ENCODE measurements around the gene BBLN. TPM values are rescaled to one million over a fixed set of nuclear protein-coding genes. Genes with fewer than 3 reads are reported as not detected.

Gene BBLN
- total and polyA plus RNA-seq, 5 donors from 2014 or later = 70.9 to 176 (median 117) TPM

GRCh38 chr9:128136816-128137793 is 23.0 kb upstream of the BBLN start:
- Histone ChIP-seq H3K27me3 (ENCODE audit: control insufficient read depth, insufficient read depth, low read length) (no peaks in the 10 kb centered on the region), H3K4me3 (ENCODE audit: low read depth, low read length) (no peak overlapping the region), H3K27ac (ENCODE audit: insufficient read depth, low read length, poor library complexity, severe bottlenecking) (no peak overlapping the region), H3K4me1 (ENCODE audit: control insufficient read depth, insufficient read depth, low read length, poor library complexity, severe bottlenecking) (peaks cover under 1% of the 10 kb centered on the region), H3K9me3 (ENCODE audit: control insufficient read depth in 2 of 2, low read length in 2 of 2) (no peaks in the 10 kb centered on the region), H3K36me3 (ENCODE audit: control insufficient read depth, insufficient read depth, low read length) (no peaks in the 10 kb centered on the region)
- no peak overlapping the region for H3K27ac Mint-ChIP-seq
- no peak for ATAC-seq (ENCODE audit: low read depth in 2 of 2)
- H3K27me3 Mint-ChIP-seq = peaks cover 41% of the 10 kb centered on the region
- no peak overlapping the region for H3K4me3 Mint-ChIP-seq
- peaks cover 2 to 11% (median 8%) of the 10 kb centered on the region in 4 donors for H3K4me1 Mint-ChIP-seq
- H3K36me3 Mint-ChIP-seq = no peaks in the 10 kb centered on the region
- DNase-seq = no peak
- peaks cover 0 to 1% (median 0%) of the 10 kb centered on the region in 7 donors for H3K9me3 Mint-ChIP-seq

- Mint-ChIP-seq H3K27ac (no peak overlapping the region), H3K4me1 (peaks cover 2 to 13% (median 11%) of the 10 kb centered on the region in 4 donors), H3K36me3 (no peaks in the 10 kb centered on the region), H3K4me3 (no peak overlapping the region), H3K27me3 (peaks cover 33% of the 10 kb centered on the region), H3K9me3 (peaks cover 0 to 1% (median 0%) of the 10 kb centered on the region in 7 donors)
- H3K9me3 ChIP-seq (ENCODE audit: control insufficient read depth in 2 of 2, low read length in 2 of 2) = no peaks in the 10 kb centered on the region
- no peak overlapping the region for H3K27ac ChIP-seq (ENCODE audit: insufficient read depth, low read length, poor library complexity, severe bottlenecking)
- no peak overlapping the region for H3K4me3 ChIP-seq (ENCODE audit: low read depth, low read length)
- H3K36me3 ChIP-seq (ENCODE audit: control insufficient read depth, insufficient read depth, low read length) = no peaks in the 10 kb centered on the region
- DNase-seq (no peak), ATAC-seq (ENCODE audit: low read depth in 2 of 2) (no peak)
- H3K4me1 ChIP-seq (ENCODE audit: control insufficient read depth, insufficient read depth, low read length, poor library complexity, severe bottlenecking) = peaks cover 7% of the 10 kb centered on the region
- H3K27me3 ChIP-seq (ENCODE audit: control insufficient read depth, insufficient read depth, low read length) = no peaks in the 10 kb centered on the region
Measured at GRCh38 chr9:128138001-128138400, 22.1 kb upstream of the BBLN start.

GRCh38 chr9:128139621-128140020 is 20.4 kb upstream of the BBLN start:
- Mint-ChIP-seq H3K27ac (no peak overlapping the region), H3K9me3 (no peaks in the 10 kb centered on the region), H3K4me1 (peaks cover 2 to 16% (median 7%) of the 10 kb centered on the region in 4 donors), H3K36me3 (no peaks in the 10 kb centered on the region), H3K27me3 (peaks cover 17% of the 10 kb centered on the region), H3K4me3 (no peak overlapping the region)
- H3K27me3 ChIP-seq (ENCODE audit: control insufficient read depth, insufficient read depth, low read length) = no peaks in the 10 kb centered on the region
- no peaks in the 10 kb centered on the region for H3K36me3 ChIP-seq (ENCODE audit: control insufficient read depth, insufficient read depth, low read length)
- no peak overlapping the region for H3K4me3 ChIP-seq (ENCODE audit: low read depth, low read length)
- H3K27ac ChIP-seq (ENCODE audit: insufficient read depth, low read length, poor library complexity, severe bottlenecking) = no peak overlapping the region
- H3K4me1 ChIP-seq (ENCODE audit: control insufficient read depth, insufficient read depth, low read length, poor library complexity, severe bottlenecking) = peaks cover 7% of the 10 kb centered on the region
- no peak for DNase-seq
- no peak for ATAC-seq (ENCODE audit: low read depth in 2 of 2)
- H3K9me3 ChIP-seq (ENCODE audit: control insufficient read depth in 2 of 2, low read length in 2 of 2) = no peaks in the 10 kb centered on the region

GRCh38 chr9:128141604-128142003 is 18.5 kb upstream of the BBLN start:
- H3K27ac Mint-ChIP-seq = peak overlapping the region in 1 of 3 donors; percentile 28
- Histone ChIP-seq H3K27ac (ENCODE audit: insufficient read depth, low read length, poor library complexity, severe bottlenecking) (no peak overlapping the region), H3K36me3 (ENCODE audit: control insufficient read depth, insufficient read depth, low read length) (no peaks in the 10 kb centered on the region), H3K4me1 (ENCODE audit: control insufficient read depth, insufficient read depth, low read length, poor library complexity, severe bottlenecking) (peaks cover 7% of the 10 kb centered on the region), H3K27me3 (ENCODE audit: control insufficient read depth, insufficient read depth, low read length) (no peaks in the 10 kb centered on the region), H3K4me3 (ENCODE audit: low read depth, low read length) (no peak overlapping the region), H3K9me3 (ENCODE audit: control insufficient read depth in 2 of 2, low read length in 2 of 2) (no peaks in the 10 kb centered on the region)
- H3K4me1 Mint-ChIP-seq = peaks cover 2 to 16% (median 5%) of the 10 kb centered on the region in 4 donors
- no peak overlapping the region for H3K4me3 Mint-ChIP-seq
- H3K36me3 Mint-ChIP-seq = no peaks in the 10 kb centered on the region
- DNase-seq (no peak), ATAC-seq (ENCODE audit: low read depth in 2 of 2) (no peak)
- H3K9me3 Mint-ChIP-seq = peaks cover 0 to 1% (median 0%) of the 10 kb centered on the region in 7 donors
- peaks cover 7% of the 10 kb centered on the region for H3K27me3 Mint-ChIP-seq

GRCh38 chr9:128142061-128142460 is 18.0 kb upstream of the BBLN start:
- Histone ChIP-seq H3K4me3 (ENCODE audit: low read depth, low read length) (no peak overlapping the region), H3K27ac (ENCODE audit: insufficient read depth, low read length, poor library complexity, severe bottlenecking) (no peak overlapping the region), H3K9me3 (ENCODE audit: control insufficient read depth in 2 of 2, low read length in 2 of 2) (no peaks in the 10 kb centered on the region), H3K36me3 (ENCODE audit: control insufficient read depth, insufficient read depth, low read length) (no peaks in the 10 kb centered on the region), H3K4me1 (ENCODE audit: control insufficient read depth, insufficient read depth, low read length, poor library complexity, severe bottlenecking) (peaks cover 7% of the 10 kb centered on the region), H3K27me3 (ENCODE audit: control insufficient read depth, insufficient read depth, low read length) (no peaks in the 10 kb centered on the region)
- ATAC-seq (ENCODE audit: low read depth in 2 of 2) = peak; percentile 53 to 79
- Mint-ChIP-seq H3K27ac (peak overlapping the region in 2 of 3 donors; percentile 2 to 28), H3K9me3 (peaks cover 0 to 1% (median 0%) of the 10 kb centered on the region in 7 donors), H3K27me3 (peaks cover 4% of the 10 kb centered on the region), H3K4me3 (peak overlapping the region in 2 of 4 donors; percentile 67 to 73), H3K4me1 (peaks cover 2 to 16% (median 5%) of the 10 kb centered on the region in 4 donors), H3K36me3 (no peaks in the 10 kb centered on the region)
- peak in 1 of 3 donors; percentile 89 for DNase-seq

GRCh38 chr9:128142596-128142995 is 17.5 kb upstream of the BBLN start:
- Mint-ChIP-seq H3K9me3 (peaks cover 0 to 1% (median 0%) of the 10 kb centered on the region in 7 donors), H3K27ac (no peak overlapping the region), H3K27me3 (no peaks in the 10 kb centered on the region), H3K4me1 (peaks cover 2 to 16% (median 5%) of the 10 kb centered on the region in 4 donors), H3K4me3 (no peak overlapping the region), H3K36me3 (no peaks in the 10 kb centered on the region)
- no peak overlapping the region for H3K27ac ChIP-seq (ENCODE audit: insufficient read depth, low read length, poor library complexity, severe bottlenecking)
- no peak overlapping the region for H3K4me3 ChIP-seq (ENCODE audit: low read depth, low read length)
- ATAC-seq (ENCODE audit: low read depth in 2 of 2) = no peak
- no peak for DNase-seq
- no peaks in the 10 kb centered on the region for H3K9me3 ChIP-seq (ENCODE audit: control insufficient read depth in 2 of 2, low read length in 2 of 2)
- H3K36me3 ChIP-seq (ENCODE audit: control insufficient read depth, insufficient read depth, low read length) = no peaks in the 10 kb centered on the region
- no peaks in the 10 kb centered on the region for H3K27me3 ChIP-seq (ENCODE audit: control insufficient read depth, insufficient read depth, low read length)
- H3K4me1 ChIP-seq (ENCODE audit: control insufficient read depth, insufficient read depth, low read length, poor library complexity, severe bottlenecking) = peaks cover 7% of the 10 kb centered on the region

- Histone ChIP-seq H3K36me3 (ENCODE audit: control insufficient read depth, insufficient read depth, low read length) (no peaks in the 10 kb centered on the region), H3K27ac (ENCODE audit: insufficient read depth, low read length, poor library complexity, severe bottlenecking) (no peak overlapping the region), H3K4me1 (ENCODE audit: control insufficient read depth, insufficient read depth, low read length, poor library complexity, severe bottlenecking) (peaks cover 7% of the 10 kb centered on the region), H3K4me3 (ENCODE audit: low read depth, low read length) (no peak overlapping the region), H3K9me3 (ENCODE audit: control insufficient read depth in 2 of 2, low read length in 2 of 2) (no peaks in the 10 kb centered on the region), H3K27me3 (ENCODE audit: control insufficient read depth, insufficient read depth, low read length) (no peaks in the 10 kb centered on the region)
- Mint-ChIP-seq H3K36me3 (no peaks in the 10 kb centered on the region), H3K27me3 (no peaks in the 10 kb centered on the region), H3K4me1 (peaks cover 2 to 16% (median 5%) of the 10 kb centered on the region in 4 donors), H3K4me3 (no peak overlapping the region), H3K27ac (peak overlapping the region in 1 of 3 donors; percentile 53), H3K9me3 (peaks cover 0 to 1% (median 0%) of the 10 kb centered on the region in 7 donors)
- no peak for DNase-seq
- ATAC-seq (ENCODE audit: low read depth in 2 of 2) = no peak
Measured at GRCh38 chr9:128143525-128144238, 16.4 kb upstream of the BBLN start.
